G401 (cell line): ENCODE measurements around the gene CAPN3. TPM values are rescaled to one million over a fixed set of nuclear protein-coding genes. Genes with fewer than 3 reads are reported as not detected.
"Not testable (repeated sequence)": the region's sequence is repeated elsewhere in the genome, so short reads cannot be mapped to it uniquely, and the experiment has no call there.

Source experiments
- DNase-seq: peaks from one replicate; pipeline ENCODE4 v3.0.0-alpha.2; 2015; ENCODE audit warnings: low spot score
- in situ Hi-C: cut with HindIII; loops from 2 replicates; pipeline ENCODE4 v1.10.0; 2016; ENCODE audit warnings: low sequenced_read_pairs, mixed read lengths
- total RNA-seq: library from RNA; depleted of rRNA; stranded (reverse); fragments of >200 nt; shearing (Covaris generic); gene quantifications from 2 replicates; pipeline ENCODE4 v1.2.3, GENCODE V29; 2014; rRNA removed

CAPN3 gene
- 0.27 and 0.43 TPM in 2 replicates for total RNA-seq

DNA sequence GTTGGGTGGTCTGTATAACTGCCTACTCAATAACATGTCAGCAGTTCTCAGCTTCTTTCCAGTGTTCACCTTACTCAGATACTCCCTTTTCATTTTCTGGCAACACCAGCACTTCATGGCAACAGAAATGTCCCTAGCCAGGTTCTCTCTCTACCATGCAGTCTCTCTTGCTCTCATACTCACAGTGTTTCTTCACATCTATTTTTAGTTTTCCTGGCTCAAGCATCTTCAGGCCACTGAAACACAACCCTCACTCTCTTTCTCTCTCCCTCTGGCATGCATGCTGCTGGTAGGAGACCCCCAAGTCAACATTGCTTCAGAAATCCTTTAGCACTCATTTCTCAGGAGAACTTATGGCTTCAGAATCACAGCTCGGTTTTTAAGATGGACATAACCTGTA lies at the start of gene CAPN3:
Gene CAPN3 (plus strand): TSS at position 253 of the 400 bp plus-strand sequence. CDS start 305 bp downstream, outside the sequence.
- in situ Hi-C loops = no loop called here
- DNase-seq = no peak

DNA sequence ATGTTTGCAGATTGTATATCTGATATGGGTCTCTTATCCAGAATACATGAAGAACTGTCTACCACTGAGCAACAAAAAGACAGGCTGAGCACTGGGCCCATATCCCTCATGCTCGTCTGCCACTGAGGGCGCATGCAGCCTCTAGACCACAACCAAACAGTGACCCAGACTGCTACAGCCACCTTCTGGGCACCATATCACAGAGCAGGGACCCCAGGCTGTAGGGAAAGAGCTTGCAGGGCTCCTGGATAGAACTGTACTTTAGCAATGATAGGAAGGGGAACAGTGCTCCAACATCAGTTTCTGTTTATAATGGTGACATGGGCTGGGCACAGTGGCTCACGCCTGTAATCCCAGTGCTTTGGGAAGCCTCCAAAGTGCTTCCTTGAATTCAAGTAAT lies 45.8 kb upstream of the CAPN3 start:
- peak; percentile 1 for DNase-seq
- in situ Hi-C loops = no loop called here

DNA sequence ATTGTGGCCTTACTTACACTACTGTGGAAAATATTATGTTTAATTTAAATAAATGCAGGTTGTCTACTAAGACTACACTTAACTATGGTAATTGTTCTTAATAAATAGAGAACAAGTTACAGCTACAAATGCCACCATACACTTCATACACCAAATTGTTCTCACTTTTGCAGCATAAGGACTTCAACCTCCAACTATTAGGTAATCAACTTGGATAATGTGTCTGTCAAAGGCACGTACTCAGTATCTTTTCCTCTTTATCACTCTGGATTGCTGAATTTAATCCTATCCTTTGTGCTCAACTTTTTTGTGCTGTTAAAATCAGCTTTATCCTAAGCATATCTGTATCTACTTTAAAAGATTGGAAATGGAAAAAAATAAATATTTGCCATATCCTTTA lies 44.5 kb upstream of the CAPN3 start:
- no peak for DNase-seq
- in situ Hi-C loops = no loop called here

GRCh38 chr15:42315521-42315920 lies 43.8 kb upstream of the CAPN3 start:
- no peak for DNase-seq
- in situ Hi-C loops = no loop called here

- DNase-seq, in situ Hi-C loops: not testable (repeated sequence)
Measured at GRCh38 chr15:42316282-42316805, 43.0 kb upstream of the CAPN3 start.

DNA sequence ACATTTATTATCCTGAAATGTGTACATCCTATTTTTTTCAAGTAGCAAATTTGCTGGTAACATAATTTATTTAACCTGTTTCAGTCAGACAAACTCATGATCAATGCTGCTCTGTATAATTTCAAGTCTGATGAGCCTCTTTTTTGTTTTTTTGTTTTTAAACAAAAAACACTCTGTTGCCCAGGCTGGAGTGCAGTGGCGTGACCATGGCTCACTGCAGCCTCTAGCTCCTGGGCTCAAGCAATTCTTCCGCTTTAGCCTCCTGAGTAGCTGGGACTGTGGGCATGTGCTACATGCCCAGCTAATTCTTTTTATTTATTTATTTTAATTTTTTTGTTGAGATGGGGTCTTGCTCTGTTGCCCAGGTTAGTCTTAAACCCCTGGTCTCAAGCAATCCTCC lies 40.1 kb upstream of the CAPN3 start:
- in situ Hi-C loops = no loop called here
- no peak for DNase-seq

- DNase-seq = no peak
- in situ Hi-C loops = no loop called here
Measured at GRCh38 chr15:42324308-42324707, 35.0 kb upstream of the CAPN3 start.

GRCh38 chr15:42329161-42329560 lies 30.1 kb upstream of the CAPN3 start:
- no peak for DNase-seq
- in situ Hi-C loops = no loop called here

GRCh38 chr15:42329992-42330391 lies 29.3 kb upstream of the CAPN3 start:
- DNase-seq = no peak
- in situ Hi-C loops = no loop called here

- in situ Hi-C loops = no loop called here
- no peak for DNase-seq
Measured at GRCh38 chr15:42331235-42331634, 28.1 kb upstream of the CAPN3 start.

- in situ Hi-C loops = no loop called here
- no peak for DNase-seq
Measured at GRCh38 chr15:42332331-42332730, 27.0 kb upstream of the CAPN3 start.

DNA sequence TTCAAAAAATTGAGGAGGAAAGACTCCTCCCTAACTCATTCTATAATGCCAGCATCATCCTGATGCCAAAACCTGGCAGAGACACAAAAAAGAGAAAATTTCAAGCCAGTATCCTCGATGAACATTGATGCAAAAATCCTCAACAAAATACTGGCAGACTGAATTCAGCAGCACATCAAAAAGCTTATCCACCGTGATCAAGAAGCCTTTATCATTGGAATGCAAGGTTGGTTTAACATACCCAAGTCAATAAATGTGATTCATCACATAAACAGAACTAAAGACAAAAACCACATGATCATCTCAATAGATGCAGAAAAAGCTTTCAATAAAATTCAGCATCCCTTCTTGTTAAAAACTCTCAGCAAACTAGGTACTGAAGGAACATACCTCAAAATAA lies 24.2 kb upstream of the CAPN3 start:
- no peak for DNase-seq
- in situ Hi-C loops = no loop called here

- DNase-seq, in situ Hi-C loops: not testable (repeated sequence)
Measured at GRCh38 chr15:42336650-42337049, 22.7 kb upstream of the CAPN3 start.

DNA sequence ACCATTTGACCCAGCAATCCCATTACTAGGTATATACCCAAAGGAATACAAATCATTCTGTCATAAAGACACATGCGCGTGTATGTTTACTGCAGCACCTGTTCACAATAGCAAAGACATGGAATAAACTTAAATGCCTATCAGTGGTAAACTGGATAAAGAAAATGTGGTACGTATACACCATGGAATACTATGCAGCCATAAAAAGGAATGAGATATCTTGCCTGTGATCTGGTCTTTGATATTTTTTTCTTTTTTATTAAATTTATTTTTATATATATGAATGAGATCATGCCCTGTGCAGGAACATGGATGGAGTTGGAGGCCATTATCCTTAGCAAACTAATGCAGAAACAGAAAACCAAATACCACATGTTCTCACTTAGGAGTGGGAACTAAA lies 22.2 kb upstream of the CAPN3 start:
- in situ Hi-C loops, DNase-seq: not testable (repeated sequence)

DNA sequence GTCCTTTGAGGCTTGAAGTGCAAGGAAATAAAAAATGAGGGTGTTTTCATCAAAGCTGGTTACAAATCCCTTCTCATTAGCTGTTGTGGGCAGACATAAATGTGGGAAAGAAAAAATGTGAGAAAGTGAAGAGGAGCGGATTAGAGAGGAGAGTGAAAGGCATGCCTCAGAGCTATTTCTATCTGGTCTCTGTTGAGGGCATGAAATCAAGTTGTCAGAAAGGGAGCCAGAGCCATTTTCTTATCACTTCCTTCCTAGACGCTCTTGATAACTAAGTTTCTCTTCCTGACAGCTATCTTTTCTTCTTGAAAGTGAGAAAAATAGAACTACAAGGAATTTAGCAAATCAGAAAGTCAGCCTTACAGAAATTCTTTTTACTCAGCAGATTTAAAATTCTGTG lies 20.8 kb upstream of the CAPN3 start:
- in situ Hi-C loops = no loop called here

DNA sequence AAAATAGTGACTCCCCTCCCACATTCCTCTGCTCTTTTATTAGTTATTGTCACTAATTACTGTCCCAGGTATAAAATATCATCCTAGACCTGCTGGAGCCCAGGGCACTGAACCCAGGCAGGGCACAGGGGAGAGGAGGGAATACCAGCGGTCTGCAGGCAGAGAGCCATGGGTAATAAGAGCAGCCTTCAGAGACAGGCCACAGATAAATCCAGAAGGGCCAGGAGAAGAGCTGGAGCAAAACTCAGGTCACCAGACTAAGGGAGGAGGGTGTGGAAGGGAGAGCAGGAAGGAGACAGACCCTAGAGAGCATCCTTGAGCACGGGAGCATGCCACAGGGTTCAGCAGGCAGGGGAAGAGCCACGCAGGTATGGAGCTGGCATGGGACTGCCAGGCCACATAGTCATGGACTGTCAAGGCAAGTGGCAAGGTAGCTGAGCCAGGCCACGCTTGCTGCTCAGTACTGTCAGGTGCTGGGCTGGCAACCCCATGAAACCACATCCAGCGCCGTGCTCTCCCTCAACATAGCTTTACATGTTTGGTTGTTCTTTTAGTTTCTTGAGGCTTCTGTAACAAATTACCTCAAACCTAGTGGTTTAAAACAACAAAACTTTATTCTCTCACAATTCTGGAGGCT lies 15.6 kb upstream of the CAPN3 start:
- DNase-seq = no peak
- in situ Hi-C loops = no loop called here

More for the DNA sequence above, 20.8 kb upstream of the CAPN3 start:
- no peak for DNase-seq

- in situ Hi-C loops = no loop called here
- no peak for DNase-seq
Measured at GRCh38 chr15:42344763-42345162, 14.5 kb upstream of the CAPN3 start.

- DNase-seq = no peak
- in situ Hi-C loops = no loop called here
Measured at GRCh38 chr15:42345504-42345903, 13.8 kb upstream of the CAPN3 start.

DNA sequence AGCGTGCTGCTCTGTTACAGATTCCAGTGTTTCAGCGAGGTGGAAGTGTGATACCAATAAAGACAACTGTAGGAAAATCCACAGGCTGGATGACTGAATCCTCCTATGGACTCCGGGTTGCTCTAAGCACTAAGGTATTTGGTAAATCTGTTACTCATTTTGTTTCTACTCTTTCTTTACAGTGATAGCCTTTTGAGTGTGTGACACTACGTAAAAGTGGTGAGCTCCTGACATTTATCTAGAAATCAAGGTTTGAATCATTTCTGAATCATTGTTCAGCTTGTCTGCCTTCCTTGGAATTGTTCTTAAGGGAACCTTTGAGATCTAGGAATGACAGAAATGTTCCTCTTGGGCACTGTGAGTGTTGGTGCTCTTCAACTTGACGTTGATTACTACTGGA lies 11.2 kb upstream of the CAPN3 start:
- in situ Hi-C loops = no loop called here
- DNase-seq = no peak

- in situ Hi-C loops = no loop called here
- DNase-seq = no peak
Measured at GRCh38 chr15:42349186-42349585, 10.1 kb upstream of the CAPN3 start.

- in situ Hi-C loops = no loop called here
- DNase-seq = no peak
Measured at GRCh38 chr15:42352401-42352800, 6.9 kb upstream of the CAPN3 start.
